ENCODE measurements around the gene PABPN1L. TPM values are rescaled to one million over a fixed set of nuclear protein-coding genes. Genes with fewer than 3 reads are reported as not detected.

PABPN1L gene
- total and polyA plus RNA-seq, 2 experiments from 2014 or later = not detected

- no peak for ATAC-seq
- DNase-seq (ENCODE audit: low spot score) = no peak
Measured at GRCh38 chr16:88908307-88908706, 41.8 kb upstream of the PABPN1L start.

More at GRCh38 chr16:88908307-88908706, 41.8 kb upstream of the PABPN1L start:
- H3K36me3 ChIP-seq (ENCODE audit: insufficient read depth) = no peaks in the 10 kb centered on the region
- Mint-ChIP-seq H3K4me1 (peaks cover 5% of the 10 kb centered on the region; the same call in 2 of the 3 replicates), H3K36me3 (ENCODE audit: low read depth) (no peaks in the 10 kb centered on the region; the same call in 2 of the 3 replicates), H3K9me3 (no peaks in the 10 kb centered on the region), H3K27me3 (ENCODE audit: insufficient read depth, low read depth, poor library complexity) (peaks cover 8% of the 10 kb centered on the region), H3K4me3 (no peak overlapping the region), H3K27ac (no peak overlapping the region)
- H3K4me1 ChIP-seq (ENCODE audit: insufficient read depth) = no peaks in the 10 kb centered on the region
- H2AFZ ChIP-seq = no peak overlapping the region
- no peak overlapping the region for H3K27ac ChIP-seq (ENCODE audit: low read depth)
- H4K20me1 ChIP-seq (replicated peaks; ENCODE audit: insufficient read depth) = no peaks in the 10 kb centered on the region
- TF ChIP-seq NANOG (IDR thresholded peaks at IDR 0.05; ENCODE audit: borderline replicate concordance) (no peak), ZNF462 (CRISPR knock-in tag; IDR thresholded peaks at IDR 0.05) (no peak), EZH2 (IDR thresholded peaks at IDR 0.05; ENCODE audit: low read depth, unreplicated experiment) (no peak), POLR2AphosphoS5 (IDR thresholded peaks at IDR 0.05; ENCODE audit: low read depth) (no peak), JUNB (IDR thresholded peaks at IDR 0.05; ENCODE audit: unreplicated experiment) (no peak), REST (IDR thresholded peaks at IDR 0.05; ENCODE audit: unreplicated experiment) (no peak), CTCF (conservative IDR thresholded peaks at IDR 0.05; ENCODE audit: low read depth in 2 of 2) (no peak), EZH2phosphoT487 (IDR thresholded peaks at IDR 0.05; ENCODE audit: unreplicated experiment) (no peak), CREB1 (CRISPR knock-in tag; IDR thresholded peaks at IDR 0.05; ENCODE audit: low read depth) (no peak), STAT1 (IDR thresholded peaks at IDR 0.05; ENCODE audit: unreplicated experiment) (no peak), ETS1 (IDR thresholded peaks at IDR 0.05) (no peak), ZNF114 (CRISPR knock-in tag; IDR thresholded peaks at IDR 0.05) (no peak), ZNF331 (CRISPR knock-in tag; IDR thresholded peaks at IDR 0.05; ENCODE audit: low read depth) (no peak)
- no peaks in the 10 kb centered on the region for H3K27me3 ChIP-seq (ENCODE audit: insufficient read depth)
- no peak overlapping the region for H3K4me3 ChIP-seq
- no peaks in the 10 kb centered on the region for H3K9me2 ChIP-seq (ENCODE audit: insufficient read depth)
- H3F3A ChIP-seq (replicated peaks; ENCODE audit: low read depth) = no peaks in the 10 kb centered on the region
- no peak overlapping the region for H3K4me2 ChIP-seq
- H3K79me2 ChIP-seq (replicated peaks; ENCODE audit: insufficient read depth) = no peaks in the 10 kb centered on the region

Measured in GM23338 (cell line).